Measurements from ENCODE around the gene RBM5.

RBM5 gene

DNA sequence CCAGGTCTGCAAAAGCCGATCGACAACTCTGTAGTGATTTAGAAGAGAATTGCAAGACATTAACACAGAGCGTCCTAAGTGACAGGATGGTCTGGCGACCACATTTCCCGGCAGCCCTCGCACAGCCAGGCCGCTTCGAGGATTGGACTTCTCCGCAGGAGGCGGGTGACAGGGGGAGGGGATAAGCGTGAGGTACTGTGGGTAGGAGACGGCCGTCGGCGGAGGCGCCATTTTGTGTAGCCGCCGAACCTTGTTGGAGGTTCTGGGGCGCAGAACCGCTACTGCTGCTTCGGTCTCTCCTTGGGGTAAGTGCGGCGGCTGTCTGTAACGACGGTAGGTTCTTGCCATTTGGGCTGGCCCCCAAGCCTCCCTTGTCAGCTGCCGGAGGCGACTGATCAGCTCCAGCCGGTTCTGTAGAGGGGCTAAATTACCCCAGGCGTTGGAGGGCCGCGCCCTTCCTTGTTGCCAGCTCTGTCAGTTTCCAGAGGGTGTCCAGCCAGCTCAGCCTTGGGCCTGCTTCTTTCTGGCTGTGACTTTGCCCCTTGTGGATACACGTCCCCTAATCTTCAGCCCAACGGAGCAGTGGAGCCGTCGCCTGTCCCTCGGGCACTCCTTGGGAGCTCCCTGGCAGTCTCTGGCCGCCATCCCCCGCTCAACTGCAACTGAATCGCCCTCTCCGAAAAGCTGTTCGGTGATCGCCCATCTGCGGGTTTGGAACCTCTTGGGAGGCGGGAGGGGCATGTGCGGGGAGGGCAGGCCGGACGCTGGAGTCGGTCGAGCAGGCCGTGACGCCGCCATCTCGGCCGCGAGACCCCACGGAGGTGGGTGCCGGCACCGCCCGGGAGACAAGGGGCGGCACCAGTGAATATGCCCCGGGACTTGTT is at the start of gene RBM5:
TSS of gene RBM5 (plus strand) at position 195 of the 884 bp plus-strand sequence. CDS start 1,516 bp downstream, outside the sequence.
- TF ChIP-seq, protein P1, sequence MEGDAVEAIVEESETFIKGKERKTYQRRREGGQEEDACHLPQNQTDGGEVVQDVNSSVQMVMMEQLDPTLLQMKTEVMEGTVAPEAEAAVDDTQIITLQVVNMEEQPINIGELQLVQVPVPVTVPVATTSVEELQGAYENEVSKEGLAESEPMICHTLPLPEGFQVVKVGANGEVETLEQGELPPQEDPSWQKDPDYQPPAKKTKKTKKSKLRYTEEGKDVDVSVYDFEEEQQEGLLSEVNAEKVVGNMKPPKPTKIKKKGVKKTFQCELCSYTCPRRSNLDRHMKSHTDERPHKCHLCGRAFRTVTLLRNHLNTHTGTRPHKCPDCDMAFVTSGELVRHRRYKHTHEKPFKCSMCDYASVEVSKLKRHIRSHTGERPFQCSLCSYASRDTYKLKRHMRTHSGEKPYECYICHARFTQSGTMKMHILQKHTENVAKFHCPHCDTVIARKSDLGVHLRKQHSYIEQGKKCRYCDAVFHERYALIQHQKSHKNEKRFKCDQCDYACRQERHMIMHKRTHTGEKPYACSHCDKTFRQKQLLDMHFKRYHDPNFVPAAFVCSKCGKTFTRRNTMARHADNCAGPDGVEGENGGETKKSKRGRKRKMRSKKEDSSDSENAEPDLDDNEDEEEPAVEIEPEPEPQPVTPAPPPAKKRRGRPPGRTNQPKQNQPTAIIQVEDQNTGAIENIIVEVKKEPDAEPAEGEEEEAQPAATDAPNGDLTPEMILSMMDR (IDR thresholded peaks at IDR 0.05), result no peak
- H3K9me3 ChIP-seq, result no peaks in the 10 kb centered on the region

DNA sequence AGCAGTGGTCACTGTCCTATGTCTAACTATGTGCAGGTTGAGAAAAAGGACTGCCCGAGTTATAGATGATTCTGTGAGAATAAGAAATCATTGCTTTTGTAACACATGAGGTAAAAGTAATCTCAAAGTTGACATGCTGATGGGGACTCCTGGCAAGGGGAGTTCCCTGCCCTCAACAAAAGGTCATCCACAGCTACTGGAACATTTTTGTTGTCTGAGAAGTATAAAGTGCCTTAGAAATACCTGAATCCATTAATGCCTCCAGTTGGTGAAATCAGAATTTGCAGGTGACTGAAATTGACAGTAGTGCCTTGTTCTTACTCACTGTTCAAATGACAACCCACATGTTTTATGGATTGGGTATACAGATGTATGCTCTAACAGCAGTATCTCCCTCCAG is 43.7 kb upstream of the RBM5 start:
- peaks cover 16 to 36% (median 24%) of the 10 kb centered on the region in 3 donors for H3K36me3 ChIP-seq
- no peaks in the 10 kb centered on the region for H3K9me3 ChIP-seq
- DNase-seq, result no peak
- H3K27ac ChIP-seq, result no peak overlapping the region
- no peaks in the 10 kb centered on the region for H3K27me3 ChIP-seq
- intact Hi-C loops (cut with DNase I; ENCODE audit: low total_unique reads), result no loop called here
- H3K4me3 ChIP-seq, result no peak overlapping the region
- no peaks in the 10 kb centered on the region for H3K4me1 ChIP-seq
- TF ChIP-seq, protein P1 (IDR thresholded peaks at IDR 0.05), result no peak

More for the DNA sequence above, at the start of gene RBM5:
- Histone ChIP-seq H3K36me3 (peaks cover 33 to 38% (median 37%) of the 10 kb centered on the region in 3 donors), H3K4me1 (peaks cover 8 to 21% (median 17%) of the 10 kb centered on the region in 4 donors), H3K27ac (peak within 1 kb of the TSS; percentile 95 to 97), H3K27me3 (no peaks in the 10 kb centered on the region), H3K4me3 (peak within 1 kb of the TSS; percentile 71 to 85)
- DNase-seq, result peak; percentile 96
- intact Hi-C loops (cut with DNase I; ENCODE audit: low total_unique reads), result no loop called here

DNA sequence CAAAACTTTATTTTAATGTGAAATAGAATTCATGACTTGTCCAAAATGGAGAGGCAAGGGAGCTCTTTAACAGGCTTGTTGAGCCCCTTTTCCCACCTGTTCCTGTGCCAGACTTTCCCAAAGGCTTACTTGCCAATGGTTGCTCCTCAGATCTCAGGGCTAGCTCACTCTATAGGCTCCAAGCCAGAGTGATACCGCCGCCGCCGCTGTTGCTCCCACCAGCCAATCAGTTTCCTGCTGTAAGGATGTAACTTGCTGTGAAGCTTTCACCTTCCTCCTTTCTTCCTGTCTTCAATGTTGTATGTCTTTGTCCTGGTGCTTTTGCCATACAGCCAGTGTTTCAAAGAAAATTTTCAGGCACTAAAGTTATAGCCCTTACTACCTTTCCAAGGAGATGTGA is 41.3 kb upstream of the RBM5 start:
- H3K4me1 ChIP-seq, result no peaks in the 10 kb centered on the region
- no peaks in the 10 kb centered on the region for H3K9me3 ChIP-seq
- DNase-seq, result no peak
- no peak overlapping the region for H3K27ac ChIP-seq
- no peak overlapping the region for H3K4me3 ChIP-seq
- intact Hi-C loops (cut with DNase I; ENCODE audit: low total_unique reads), result no loop called here
- TF ChIP-seq, protein P1 (IDR thresholded peaks at IDR 0.05), result no peak
- peaks cover 21 to 52% (median 35%) of the 10 kb centered on the region in 3 donors for H3K36me3 ChIP-seq
- H3K27me3 ChIP-seq, result no peaks in the 10 kb centered on the region

DNA sequence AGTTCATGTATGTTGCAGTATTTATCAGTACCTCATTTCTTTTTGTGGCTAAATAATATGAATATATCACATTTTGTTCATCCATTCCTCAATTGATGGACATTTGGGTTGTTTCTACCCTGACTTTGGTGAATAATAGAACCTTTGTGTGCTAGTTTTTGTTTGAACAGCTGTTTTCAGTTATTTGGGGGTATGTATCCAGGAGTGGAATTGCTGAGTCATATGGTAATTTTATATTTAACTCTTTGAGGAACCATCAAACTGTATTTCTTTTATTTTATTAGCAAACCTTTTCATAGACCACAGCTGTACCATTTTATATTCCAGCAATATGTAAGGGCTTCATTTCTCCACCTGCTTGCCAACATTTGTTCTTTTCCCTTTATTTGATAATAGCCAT is 38.4 kb upstream of the RBM5 start:
- no peak overlapping the region for H3K27ac ChIP-seq
- intact Hi-C loops (cut with DNase I; ENCODE audit: low total_unique reads), result no loop called here

DNA sequence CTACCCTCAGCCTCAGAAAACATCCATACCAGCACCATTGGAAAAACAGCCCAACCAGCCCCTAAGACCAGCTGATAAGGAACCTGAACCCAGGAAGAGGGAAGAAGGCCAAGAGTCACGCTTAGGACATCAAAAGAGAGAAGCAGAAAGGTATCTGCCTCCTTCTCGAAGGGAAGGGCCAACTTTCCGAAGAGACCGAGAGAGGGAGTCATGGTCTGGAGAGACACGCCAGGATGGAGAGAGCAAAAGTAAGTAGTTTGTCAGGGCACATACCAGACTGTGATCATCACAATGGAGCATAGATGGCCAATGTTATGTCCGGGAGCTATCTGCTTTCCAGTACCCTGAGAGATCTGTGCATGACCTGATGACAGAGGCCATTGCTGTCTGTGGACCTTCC is 31.0 kb upstream of the RBM5 start:
- no peaks in the 10 kb centered on the region for H3K4me1 ChIP-seq
- H3K9me3 ChIP-seq, result no peaks in the 10 kb centered on the region
- H3K4me3 ChIP-seq, result no peak overlapping the region
- peaks cover 75 to 95% (median 81%) of the 10 kb centered on the region in 3 donors for H3K36me3 ChIP-seq
- intact Hi-C loops (cut with DNase I; ENCODE audit: low total_unique reads), result no loop called here
- no peak for DNase-seq
- TF ChIP-seq, protein P1 (IDR thresholded peaks at IDR 0.05), result no peak
- no peak overlapping the region for H3K27ac ChIP-seq
- no peaks in the 10 kb centered on the region for H3K27me3 ChIP-seq

More for the DNA sequence above, 38.4 kb upstream of the RBM5 start:
- DNase-seq, result no peak
- no peak overlapping the region for H3K4me3 ChIP-seq
- TF ChIP-seq, protein P1 (IDR thresholded peaks at IDR 0.05), result no peak
- H3K4me1 ChIP-seq, result no peaks in the 10 kb centered on the region
- no peaks in the 10 kb centered on the region for H3K27me3 ChIP-seq
- peaks cover 33 to 81% (median 51%) of the 10 kb centered on the region in 3 donors for H3K36me3 ChIP-seq
- no peaks in the 10 kb centered on the region for H3K9me3 ChIP-seq

Measured in tibial artery (tissue), 4 donors.